ENCODE data around the gene AMIGO1.
A peak's percentile ranks its signal among the peaks of the same experiment; 100 is the strongest.

The AMIGO1 gene

DNA sequence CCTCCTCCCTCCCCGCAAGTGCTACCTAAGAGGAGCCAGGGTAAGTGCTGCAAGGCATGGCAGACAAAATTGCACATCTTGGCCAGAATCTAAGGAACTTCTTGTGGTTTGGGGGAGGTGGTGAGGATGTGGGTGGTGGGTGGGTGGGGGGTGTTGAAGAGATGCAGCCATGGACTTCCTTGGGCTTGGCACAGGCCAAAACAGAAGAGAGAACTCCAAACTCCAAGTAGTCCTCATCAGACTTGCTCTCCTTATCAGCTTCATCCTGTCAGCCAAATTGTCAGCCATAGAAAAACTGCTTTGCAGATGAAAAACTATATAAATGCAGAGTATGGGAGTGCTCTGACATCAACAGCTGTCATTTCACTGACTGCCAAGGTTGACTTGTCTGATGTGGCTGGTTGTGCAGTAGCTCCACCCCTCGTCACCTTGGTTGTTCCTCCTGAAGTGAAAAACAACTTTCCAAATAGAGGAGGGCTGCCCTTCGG lies 7.1 kb downstream of the AMIGO1 start:
- DNase-seq (ENCODE audit: low read depth): no peak

DNA sequence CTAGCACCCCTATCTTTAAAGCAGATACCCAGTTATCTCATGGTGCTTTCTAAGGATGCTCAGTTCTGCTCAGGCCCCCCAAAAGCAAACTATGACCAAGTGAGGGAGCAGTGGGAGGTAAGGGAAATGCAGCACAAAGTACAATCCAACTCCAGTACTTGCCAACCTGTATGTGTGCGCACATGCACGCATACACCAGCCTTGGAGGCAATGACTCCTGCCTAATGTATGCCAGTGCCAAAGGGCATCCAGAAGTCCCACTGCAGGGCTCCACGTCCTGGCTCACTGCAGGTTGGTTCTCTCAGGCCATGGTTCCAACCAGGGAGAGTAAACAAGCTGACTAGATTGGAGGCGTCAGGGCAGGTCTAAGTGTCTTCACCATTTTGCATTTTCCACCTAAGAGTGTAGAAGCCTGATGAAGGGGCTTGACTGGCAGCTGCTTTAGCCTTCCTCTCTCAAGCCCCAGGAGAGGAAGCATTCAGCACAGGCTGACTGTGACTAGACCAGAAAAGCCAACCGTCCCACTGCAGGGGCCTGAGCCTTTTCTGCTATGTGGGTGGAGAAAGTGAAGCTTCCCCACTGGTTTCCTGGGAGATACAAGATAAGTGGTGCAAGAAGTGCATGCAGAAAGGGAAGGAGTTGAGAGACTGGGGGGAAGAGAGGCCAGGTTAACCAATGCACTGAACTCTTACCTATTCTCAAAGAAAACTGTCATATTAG lies 7.7 kb downstream of the AMIGO1 start:
- DNase-seq (ENCODE audit: low read depth): no peak

DNA sequence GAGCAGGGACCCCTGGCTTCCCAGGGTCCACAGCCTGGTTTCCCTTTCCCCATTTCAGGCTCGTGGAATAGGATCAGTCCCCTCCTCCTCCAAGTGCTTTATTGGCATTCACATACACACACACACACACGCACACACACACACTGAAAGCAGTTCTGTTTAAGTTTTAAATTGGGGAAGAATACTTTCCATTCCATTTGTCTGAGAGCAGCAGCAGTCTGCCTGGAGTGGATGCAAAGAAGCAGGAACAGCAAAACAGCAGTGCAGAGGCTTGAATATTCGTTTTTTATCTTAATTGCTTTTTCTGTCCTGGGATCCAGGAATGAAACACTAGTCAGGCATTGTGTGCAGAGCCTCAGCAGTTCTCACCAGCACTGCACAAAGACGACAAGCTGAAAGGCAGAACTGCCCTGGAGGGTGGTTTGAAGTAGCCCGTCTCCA lies 8.6 kb downstream of the AMIGO1 start:
- no peak for DNase-seq (ENCODE audit: low read depth)

DNA sequence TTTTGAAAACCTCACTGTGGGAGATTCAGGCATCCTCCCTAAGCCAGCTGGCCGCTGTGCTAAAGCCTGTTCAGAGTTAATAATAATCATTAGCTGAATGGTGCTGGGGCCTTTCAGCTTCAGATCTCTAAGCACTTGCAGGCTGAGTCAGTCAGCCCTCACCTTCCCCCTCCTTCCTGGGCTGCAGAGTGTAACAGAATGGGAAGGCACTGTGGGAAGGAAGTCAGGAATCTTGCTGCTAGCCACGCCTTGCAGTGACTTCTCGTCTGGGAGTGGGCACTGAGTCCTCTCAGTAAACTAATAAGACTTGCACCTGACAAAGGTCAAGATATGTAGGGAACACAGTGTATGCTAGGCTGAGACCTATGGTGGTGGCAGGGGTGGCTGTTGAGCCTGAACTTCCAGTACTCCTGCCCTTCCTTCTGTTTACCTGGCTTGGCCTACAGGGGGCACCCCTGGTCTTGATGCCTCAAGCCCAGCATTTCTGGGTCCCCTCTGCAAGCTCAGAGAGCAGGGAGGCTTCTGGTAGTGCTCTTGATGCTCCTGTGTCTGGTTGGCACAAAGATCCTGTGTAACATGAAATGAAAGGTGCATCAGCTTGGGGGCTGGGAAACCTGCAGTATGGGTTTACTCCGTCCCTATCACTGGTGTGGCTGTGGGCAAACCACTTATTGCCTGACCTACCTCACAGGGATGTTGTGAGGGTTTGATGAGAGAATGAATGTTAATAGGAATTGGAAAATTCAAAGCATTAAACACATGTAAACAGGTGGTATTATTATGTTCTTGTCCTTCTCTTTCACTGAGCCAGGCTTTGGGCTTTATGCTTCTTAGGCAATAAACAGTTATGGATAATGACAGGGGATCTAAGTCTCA lies 9.6 kb downstream of the AMIGO1 start:
- no peak for DNase-seq (ENCODE audit: low read depth)

DNA sequence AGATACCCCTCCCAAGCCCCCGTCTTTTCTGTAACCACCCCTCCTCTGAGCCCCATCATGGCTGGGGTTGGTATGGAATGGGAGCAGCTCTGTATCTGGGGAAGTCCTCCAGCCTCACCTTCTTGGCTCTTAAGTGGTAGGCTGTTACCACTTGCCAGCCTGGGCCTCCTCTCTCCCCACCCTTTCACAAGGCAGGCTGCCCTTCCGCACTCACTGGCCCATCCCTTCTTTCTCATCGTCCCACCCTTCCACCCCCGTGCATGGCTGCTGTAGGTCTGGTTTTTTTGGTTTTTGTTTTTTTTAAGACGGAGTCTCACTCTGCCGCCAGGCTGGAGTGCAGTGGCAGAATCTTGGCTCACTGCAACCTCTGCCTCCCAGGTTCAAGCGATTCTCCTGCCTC lies 10.4 kb downstream of the AMIGO1 start:
- no peak for DNase-seq (ENCODE audit: low read depth)

DNA sequence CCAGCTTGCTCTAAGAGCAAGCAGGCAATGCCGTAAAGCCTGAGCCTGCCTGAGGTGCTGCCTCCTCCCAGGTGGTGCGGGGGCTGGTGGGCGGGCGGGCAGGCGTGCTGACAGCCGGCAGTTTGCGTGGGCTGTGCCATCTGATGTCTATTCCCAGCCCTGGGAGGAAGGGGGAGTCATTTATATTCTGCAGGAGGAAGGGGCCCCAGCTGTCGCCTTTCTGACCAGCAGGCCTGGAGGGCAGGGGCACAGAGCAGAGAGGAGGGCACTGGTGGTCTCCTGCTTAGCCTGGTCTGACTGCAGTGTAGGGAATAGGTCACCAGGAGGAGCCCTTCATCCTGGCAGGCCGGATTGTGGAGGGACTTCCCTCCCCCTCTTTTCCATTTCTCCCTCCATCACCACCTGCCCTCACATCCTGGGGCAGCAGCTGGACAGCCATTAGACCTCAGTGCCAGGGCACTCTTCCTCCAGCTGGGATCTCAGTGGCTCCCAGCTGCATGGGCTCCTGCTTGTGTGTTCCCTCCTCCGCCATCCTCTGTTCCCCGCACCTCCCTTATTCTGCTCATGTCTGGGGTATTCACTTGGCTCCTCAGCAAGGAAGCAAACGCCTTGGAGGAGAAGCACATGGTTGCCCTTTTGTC lies 11.2 kb downstream of the AMIGO1 start:
- no peak for DNase-seq (ENCODE audit: low read depth)

DNA sequence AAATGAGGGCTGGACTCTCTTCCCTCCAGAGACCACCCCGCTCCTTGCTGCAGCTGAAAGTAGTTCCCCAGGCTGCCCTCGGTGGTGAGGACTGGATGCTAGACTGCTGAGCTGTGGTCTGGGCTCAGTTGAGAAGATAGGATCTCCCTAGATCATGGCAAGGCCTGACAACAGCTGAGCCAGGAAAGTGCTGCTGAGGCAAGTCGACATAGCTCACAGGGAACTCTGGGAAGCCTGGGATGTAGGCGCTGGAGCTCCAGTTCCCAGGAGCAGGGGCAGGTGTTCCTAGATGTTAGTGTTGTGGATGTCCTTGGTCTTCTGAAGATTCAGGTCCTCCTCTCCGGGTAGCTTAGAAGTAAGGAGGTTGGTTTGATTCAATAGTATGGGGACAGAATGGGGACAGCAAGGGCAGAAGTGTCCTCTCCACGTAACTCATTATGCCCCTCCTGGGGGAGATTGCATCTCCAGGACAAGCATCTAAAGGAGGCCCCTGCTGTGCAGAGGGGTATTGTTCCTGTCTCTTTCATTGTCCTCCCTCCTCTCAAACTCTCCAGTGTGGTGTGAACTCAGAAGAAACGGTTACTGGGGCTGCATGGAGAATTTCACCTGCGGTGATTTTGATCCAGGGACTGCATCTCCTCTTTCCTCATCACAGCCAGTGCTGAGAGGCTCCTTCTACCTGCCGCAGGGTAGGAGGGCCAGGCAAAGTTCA lies 11.9 kb downstream of the AMIGO1 start:
- DNase-seq (ENCODE audit: low read depth): no peak

DNA sequence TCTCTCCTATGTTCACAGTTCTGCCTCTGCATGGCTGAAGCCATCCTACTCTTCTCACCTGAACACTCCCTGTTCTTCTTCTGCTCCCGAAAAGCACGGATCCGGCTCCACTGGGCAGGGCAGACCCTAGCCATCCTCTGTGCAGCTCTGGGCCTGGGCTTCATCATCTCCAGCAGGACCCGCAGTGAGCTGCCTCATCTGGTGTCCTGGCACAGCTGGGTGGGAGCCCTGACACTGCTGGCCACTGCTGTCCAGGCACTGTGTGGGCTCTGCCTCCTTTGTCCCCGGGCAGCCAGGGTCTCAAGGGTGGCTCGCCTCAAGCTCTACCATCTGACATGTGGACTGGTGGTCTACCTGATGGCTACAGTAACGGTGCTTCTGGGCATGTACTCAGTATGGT lies 13.8 kb downstream of the AMIGO1 start:
- DNase-seq (ENCODE audit: low read depth): no peak

DNA sequence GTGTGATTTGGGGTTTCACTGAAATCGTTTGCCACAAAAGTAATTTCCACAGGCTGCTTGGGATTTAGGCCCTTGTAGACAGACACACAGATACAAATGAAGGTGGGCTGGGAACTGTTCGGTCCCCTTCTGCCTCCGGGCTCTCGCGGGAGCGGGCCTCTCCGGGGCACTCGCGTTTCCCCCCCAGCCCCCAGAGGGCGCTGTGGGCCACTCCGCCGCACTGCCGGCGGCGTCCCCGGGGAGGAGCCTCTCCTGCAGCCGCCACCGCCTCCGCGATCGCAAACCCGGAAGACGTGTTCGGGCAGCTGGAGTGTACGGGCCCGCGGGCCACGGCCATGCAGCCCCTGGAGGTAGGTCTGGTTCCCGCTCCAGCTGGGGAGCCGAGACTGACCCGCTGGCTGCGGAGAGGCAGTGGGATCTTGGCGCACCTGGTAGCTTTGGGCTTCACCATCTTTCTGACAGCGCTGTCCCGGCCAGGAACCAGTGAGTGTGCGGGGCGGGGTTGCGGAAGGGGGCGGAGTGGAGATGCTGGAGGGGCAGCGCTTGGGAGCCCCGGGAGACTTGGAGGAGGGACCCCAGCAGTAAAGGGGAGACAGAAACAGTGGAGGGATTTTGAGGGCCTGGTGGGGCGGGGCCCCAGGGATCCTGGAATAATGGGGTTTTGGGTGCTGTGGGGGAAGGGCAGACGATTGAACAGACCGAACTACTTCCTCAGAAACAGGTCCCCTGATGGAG lies 15.6 kb downstream of the AMIGO1 start, which contains the start of gene CYB561D1:
Gene CYB561D1 (plus strand): TSS at position 290 of the 735 bp plus-strand sequence. CDS start 46 bp downstream, at position 336.
- DNase-seq (ENCODE audit: low read depth): peak; percentile 64

DNA sequence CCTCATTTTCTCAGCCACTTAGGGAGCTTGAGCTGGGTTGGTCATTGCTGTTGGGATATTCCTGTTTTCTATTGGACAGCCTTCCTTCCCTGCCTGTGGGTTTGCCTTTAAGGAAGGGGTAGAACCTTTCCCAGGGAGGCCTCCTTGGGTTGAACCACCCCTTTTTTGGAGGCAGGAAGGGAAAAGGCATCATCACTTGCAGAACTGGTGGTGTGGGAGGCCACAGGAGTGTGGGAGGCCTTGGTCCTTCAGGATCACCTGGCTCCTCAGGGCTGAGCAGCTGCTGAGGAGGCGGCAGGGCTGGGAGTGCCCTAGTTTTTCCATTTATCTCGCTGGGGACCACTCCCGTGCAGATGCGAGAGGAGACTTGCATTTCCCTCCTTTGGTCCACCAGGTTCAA lies 16.3 kb downstream of the AMIGO1 start:
- no peak for DNase-seq (ENCODE audit: low read depth)

DNA sequence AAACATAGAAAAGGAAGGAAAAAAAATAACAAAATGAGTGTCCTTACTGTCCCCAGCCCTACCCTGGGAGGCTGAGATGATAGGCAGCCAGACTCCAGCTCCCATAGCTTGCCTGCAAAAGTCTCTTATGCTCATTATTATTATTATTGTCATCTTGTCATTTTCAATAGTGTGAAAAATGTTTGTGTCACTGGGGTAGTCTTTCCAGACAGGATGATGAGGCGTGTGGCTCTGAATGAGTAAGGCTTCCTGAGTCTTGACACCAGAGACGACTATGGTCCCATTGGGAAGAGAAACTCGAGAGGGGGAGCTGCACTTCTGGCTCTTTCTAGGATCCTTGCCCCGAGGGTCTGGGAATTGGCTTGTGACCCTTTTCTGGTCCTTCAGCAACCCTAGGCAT lies 16.7 kb downstream of the AMIGO1 start:
- DNase-seq (ENCODE audit: low read depth): no peak

DNA sequence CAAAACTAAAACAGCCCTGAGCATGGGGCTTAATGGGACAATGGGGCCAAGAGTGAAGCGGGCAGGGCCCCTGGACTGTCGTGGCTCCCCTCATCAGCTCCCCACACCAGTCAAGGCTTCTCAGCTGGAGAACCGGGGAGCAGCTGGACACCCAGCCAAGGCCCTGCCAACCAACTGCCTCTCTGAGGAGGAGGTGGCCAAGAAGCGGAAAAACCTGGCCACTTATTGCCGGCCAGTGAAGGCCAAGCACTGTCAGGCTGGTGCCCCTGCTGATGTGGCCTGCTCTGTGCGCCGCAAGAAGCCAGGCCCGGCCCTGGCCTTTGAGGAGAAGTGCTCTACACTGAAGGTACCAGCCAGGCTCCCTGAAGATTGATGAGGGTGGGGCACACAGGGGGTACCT lies 18.2 kb downstream of the AMIGO1 start:
- no peak for DNase-seq (ENCODE audit: low read depth)

DNA sequence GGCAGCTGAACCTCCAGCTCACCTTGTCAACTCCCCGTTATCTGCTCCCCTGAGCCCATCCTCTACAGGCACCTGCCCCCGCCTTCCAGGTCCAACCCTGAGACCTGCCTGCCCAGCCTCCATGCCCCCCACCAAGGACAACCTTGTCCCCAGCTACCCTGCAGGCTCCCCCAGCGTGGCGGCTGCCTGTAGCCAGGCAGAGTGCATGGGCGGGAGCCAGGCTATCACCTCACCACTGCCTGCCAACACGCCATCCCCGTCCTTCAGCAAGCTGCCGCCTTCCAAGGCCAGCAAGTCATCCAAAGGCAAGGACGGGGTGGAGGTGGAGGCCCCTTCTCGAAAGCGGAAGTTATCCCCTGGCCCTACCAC lies 18.6 kb downstream of the AMIGO1 start:
- DNase-seq (ENCODE audit: low read depth): no peak

DNA sequence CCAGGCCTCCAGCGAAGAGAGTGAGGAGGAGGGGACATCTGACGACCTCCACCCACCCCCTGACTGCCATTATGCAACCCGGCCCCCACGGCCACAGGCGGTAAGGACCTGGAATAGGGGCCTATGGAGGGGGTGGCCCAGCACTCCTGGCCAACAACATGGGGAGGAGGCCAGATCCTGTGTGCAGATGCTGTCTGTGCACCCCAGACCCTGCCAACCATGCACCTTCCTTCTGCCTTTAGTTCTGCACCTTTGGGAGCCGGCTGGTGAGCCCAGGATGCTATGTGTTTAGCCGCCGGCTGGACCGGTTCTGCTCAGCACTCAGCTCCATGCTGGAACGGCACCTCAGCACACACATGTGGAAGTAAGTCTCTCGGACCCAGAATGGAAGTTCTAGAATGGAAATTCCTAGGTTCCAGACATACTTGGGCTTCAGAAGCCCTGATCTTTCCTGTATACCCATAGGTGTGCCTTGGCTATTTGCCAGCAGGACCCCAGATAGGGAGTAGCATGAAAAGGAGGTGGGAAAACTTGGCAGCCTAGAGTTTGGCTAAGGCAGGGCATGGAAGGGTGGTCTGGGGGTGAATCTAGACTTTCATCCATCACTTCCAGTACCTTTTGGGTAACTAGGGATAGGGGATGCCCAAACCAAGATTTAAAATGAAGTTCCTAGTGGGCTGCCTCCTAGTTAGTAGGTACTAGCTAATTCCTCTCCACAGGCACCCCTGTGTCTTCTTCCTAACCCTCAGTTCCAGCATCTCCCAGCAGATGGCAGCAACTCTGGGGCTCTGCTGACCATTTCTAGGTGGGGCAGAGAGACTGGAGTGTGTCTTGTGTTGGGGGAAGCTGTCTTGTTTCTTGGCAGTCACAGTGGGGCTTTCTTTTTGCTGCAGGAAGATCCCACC lies 19.2 kb downstream of the AMIGO1 start:
- no peak for DNase-seq (ENCODE audit: low read depth)

DNA sequence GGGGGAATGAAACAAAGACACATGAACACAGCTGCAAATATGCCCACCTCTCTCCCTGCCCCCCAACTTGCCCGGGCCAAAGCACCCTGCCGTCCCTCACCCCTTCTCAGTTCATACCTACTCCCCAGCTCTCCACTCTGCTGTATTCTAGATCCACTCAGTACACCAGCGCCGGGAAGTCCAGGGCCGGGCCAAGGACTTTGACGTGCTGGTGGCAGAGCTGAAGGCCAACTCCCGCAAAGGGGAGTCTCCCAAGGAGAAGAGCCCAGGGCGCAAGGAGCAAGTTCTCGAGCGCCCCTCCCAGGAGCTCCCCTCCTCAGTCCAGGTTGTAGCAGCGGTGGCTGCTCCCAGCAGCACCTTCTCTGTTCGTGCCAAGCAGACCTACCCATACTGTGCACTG lies 20.8 kb downstream of the AMIGO1 start:
- no peak for DNase-seq (ENCODE audit: low read depth)

DNA sequence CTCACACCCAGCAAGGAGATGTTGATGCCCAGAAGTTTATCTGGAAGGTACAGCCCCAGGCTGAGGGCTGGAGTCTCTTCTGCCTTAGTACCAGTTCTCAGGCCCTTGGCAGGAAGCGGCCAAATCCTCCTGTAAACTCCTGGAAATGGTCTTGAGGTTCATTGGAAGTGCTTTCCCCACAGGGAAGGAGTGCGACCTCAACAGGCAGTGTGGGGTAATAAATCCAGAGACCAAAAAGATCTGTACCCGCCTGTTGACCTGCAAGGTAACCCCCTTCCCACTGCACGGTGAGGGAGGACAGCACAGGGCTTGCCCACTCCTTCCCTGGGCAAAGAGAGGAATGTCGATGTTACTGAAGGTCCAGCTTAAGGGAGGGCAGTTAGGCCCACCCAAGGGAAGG lies 21.3 kb downstream of the AMIGO1 start:
- DNase-seq (ENCODE audit: low read depth): no peak

DNA sequence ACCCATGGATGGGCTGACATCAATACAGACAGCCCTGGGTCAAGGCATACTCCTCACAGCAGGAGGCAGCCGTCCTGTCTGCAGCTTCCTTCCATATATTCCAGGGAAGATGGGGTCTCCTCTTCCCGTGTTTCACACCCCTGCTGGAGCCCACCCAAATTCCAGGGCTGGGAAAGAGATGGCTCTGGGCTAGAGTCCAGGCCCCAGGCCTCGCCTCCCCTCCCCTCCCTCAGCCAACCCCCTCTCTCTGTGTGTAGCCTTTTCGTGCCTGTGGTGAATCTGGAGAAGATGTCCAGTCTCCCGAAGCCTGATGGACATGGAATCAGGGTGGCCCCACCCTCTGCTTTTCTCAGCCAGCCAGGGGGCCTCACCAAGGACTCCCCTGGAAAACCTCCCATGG lies 22.3 kb downstream of the AMIGO1 start:
- no peak for DNase-seq (ENCODE audit: low read depth)

DNA sequence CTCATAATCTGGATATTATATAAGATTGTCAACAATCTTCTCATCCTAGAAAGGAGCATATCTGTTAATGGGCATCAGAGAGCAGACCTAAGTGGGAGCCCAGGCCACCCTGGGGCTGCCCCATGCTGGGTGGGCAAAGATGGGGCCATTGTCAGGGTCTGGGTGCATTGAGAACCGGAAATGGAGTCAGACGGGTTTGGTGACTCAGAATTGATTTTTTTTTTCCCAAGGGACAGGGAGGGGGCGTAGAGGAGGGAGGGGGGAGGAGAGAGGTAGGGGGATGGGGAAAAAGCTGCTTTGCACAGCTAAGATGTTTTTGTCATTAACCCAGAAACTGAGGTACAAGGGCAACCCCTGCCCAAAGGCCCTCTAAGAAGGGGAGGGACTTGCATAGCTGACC lies 24.5 kb downstream of the AMIGO1 start:
- DNase-seq (ENCODE audit: low read depth): no peak

DNA sequence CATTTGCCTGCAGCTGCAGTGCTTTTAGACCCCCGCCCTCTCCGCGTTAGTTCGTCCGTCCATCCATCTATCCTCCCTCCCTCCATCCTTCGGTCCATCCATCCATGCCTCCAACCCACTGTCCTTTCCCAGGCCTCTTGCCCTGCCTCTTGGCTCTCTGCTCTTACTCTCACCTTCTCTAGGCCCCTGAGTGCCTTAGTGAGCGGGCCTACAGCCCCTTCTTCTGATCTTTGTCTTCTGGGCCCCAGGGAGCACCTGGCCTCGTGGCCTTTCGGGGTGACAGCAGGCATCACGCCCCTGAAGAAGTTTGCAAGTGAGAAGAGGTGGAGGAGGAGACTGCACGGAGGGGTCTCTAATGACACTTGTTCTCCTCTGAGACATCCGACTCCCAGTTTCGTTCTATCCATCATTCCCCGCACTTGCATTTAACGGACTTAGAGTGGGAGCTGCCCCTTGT lies 25.0 kb downstream of the AMIGO1 start:
- no peak for DNase-seq (ENCODE audit: low read depth)
